Panc1 (cell line): Measurements from ENCODE around the gene RACK1.

Experiments
- CTCF ChIP-seq: fragments of 450-650 bp; IDR thresholded peaks from 2 replicates; pipeline ENCODE4 v1.5.1; 2017; ENCODE audit warnings: mild to moderate bottlenecking
- TCF7L2 ChIP-seq: IDR thresholded peaks from 2 replicates; pipeline ENCODE4 v1.6.1; 2011; ENCODE audit warnings: mild to moderate bottlenecking, low read depth, low read length, inconsistent platforms

- no peak for TF ChIP-seq CTCF
- no peak for TF ChIP-seq TCF7L2
Measured at GRCh38 chr5:181212934-181213333, 30.8 kb downstream of the RACK1 start.
